ENCODE data around the gene HADHB. TPM values are rescaled to one million over a fixed set of nuclear protein-coding genes. Genes with fewer than 3 reads are reported as not detected.
"Not testable (repeated sequence)": the region's sequence is repeated elsewhere in the genome, so short reads cannot be mapped to it uniquely, and the experiment has no call there.

HADHB gene
- total and polyA plus RNA-seq, 7 donors = 447 to 1,153 (median 616) TPM

- WGBS, 3 donors = 1 to 2% (median 1%) methylated on average over 7 of the region's 7 CpGs
These were observed 85.4 kb downstream of the HADHB start for GRCh38 chr2:26330114-26330549.

GRCh38 chr2:26330604-26331003 lies 85.9 kb downstream of the HADHB start:
- intact Hi-C loops (cut with DNase I) = loop anchor here in 1 of 2 donors (5.0 kb wide), 1 partner anchor 93 kb away; no protein-coding TSS in a partner anchor
- 72 to 78% (median 76%) methylated on average over 3 of the region's 3 CpGs for WGBS, 3 donors
- H3K36me3 ChIP-seq (ENCODE audit: insufficient read depth in 1 of 2, low read depth in 1 of 2) = no peaks in the 10 kb centered on the region
- peaks cover 3% of the 10 kb centered on the region for H3K4me1 ChIP-seq
- no peaks in the 10 kb centered on the region for H3K9me3 ChIP-seq
- H3K27me3 ChIP-seq (ENCODE audit: insufficient read depth in 3 of 3, low read length in 2 of 3) = no peaks in the 10 kb centered on the region
- no peak for TF ChIP-seq CTCF (IDR thresholded peaks at IDR 0.05)
- no peak overlapping the region for H3K27ac ChIP-seq
- ATAC-seq (peak in 3 of 4 donors; percentile 6 to 12 (median 7)), DNase-seq (no peak)
- H3K4me3 ChIP-seq = no peak overlapping the region

More at GRCh38 chr2:26330114-26330549, 85.4 kb downstream of the HADHB start:
- Histone ChIP-seq H3K9me3 (no peaks in the 10 kb centered on the region), H3K4me1 (peaks cover 3% of the 10 kb centered on the region), H3K36me3 (ENCODE audit: insufficient read depth in 1 of 2, low read depth in 1 of 2) (no peaks in the 10 kb centered on the region), H3K27me3 (ENCODE audit: insufficient read depth in 3 of 3, low read length in 2 of 3) (no peaks in the 10 kb centered on the region), H3K4me3 (no peak overlapping the region), H3K27ac (no peak overlapping the region)
- peak; percentile 90 to 93 for DNase-seq
- peak; percentile 91 to 98 (median 95) for ATAC-seq
- TF ChIP-seq CTCF (IDR thresholded peaks at IDR 0.05) = peak; percentile 86
- intact Hi-C loops (cut with DNase I) = loop anchor here in 1 of 2 donors (5.0 kb wide), 1 partner anchor 93 kb away; no protein-coding TSS in a partner anchor

- not testable (repeated sequence) for DNase-seq; H3K4me3 ChIP-seq; H3K4me1 ChIP-seq; H3K9me3 ChIP-seq; H3K27ac ChIP-seq; H3K27me3 ChIP-seq (ENCODE audit: insufficient read depth in 3 of 3, low read length in 2 of 3); H3K36me3 ChIP-seq (ENCODE audit: insufficient read depth in 1 of 2, low read depth in 1 of 2); ATAC-seq
- intact Hi-C loops (cut with DNase I) = loop anchor here in 1 of 2 donors (5.0 kb wide), 1 partner anchor 94 kb away; no protein-coding TSS in a partner anchor
- 90 to 93% (median 90%) methylated on average over 8 of the region's 8 CpGs for WGBS, 3 donors
These were observed 86.6 kb downstream of the HADHB start for GRCh38 chr2:26331321-26331720.

- Histone ChIP-seq H3K36me3 (ENCODE audit: insufficient read depth in 1 of 2, low read depth in 1 of 2) (no peaks in the 10 kb centered on the region), H3K27me3 (ENCODE audit: insufficient read depth in 3 of 3, low read length in 2 of 3) (no peaks in the 10 kb centered on the region), H3K4me3 (no peak overlapping the region), H3K4me1 (peaks cover 3% of the 10 kb centered on the region), H3K9me3 (no peaks in the 10 kb centered on the region), H3K27ac (no peak overlapping the region)
- WGBS, 3 donors = 38 to 67% (median 51%) methylated on average over 2 of the region's 2 CpGs
- no peak for TF ChIP-seq CTCF (IDR thresholded peaks at IDR 0.05)
- DNase-seq (no peak), ATAC-seq (no peak)
- intact Hi-C loops (cut with DNase I) = loop anchor here in 1 of 2 donors (5.0 kb wide), 1 partner anchor 96 kb away; no protein-coding TSS in a partner anchor
These were observed 88.6 kb downstream of the HADHB start for GRCh38 chr2:26333293-26333692.

- no peaks in the 10 kb centered on the region for H3K9me3 ChIP-seq
- no peak for DNase-seq
- ATAC-seq = no peak
- WGBS, 3 donors = 33 to 60% (median 54%) methylated on average over 3 of the region's 3 CpGs
- H3K27ac ChIP-seq = no peak overlapping the region
- H3K4me3 ChIP-seq = no peak overlapping the region
- no peaks in the 10 kb centered on the region for H3K27me3 ChIP-seq (ENCODE audit: insufficient read depth in 3 of 3, low read length in 2 of 3)
- TF ChIP-seq CTCF (IDR thresholded peaks at IDR 0.05) = no peak
- no peaks in the 10 kb centered on the region for H3K4me1 ChIP-seq
- intact Hi-C loops (cut with DNase I) = no loop called here
- H3K36me3 ChIP-seq (ENCODE audit: insufficient read depth in 1 of 2, low read depth in 1 of 2) = no peaks in the 10 kb centered on the region
These were observed 90.5 kb downstream of the HADHB start for GRCh38 chr2:26335231-26335630.

Data from psoas muscle (tissue), 8 donors.